NCI-H524 treated with DMSO at 0.1 percent for 48 hours (cell line): ENCODE results near the gene ZSWIM4.

Experiments used
- DNase-seq: peaks from one replicate; lab custom pipeline; 2025; lab: John Stamatoyannopoulos, UW

Gene ZSWIM4

GRCh38 chr19:13875824-13876223 is 80.6 kb downstream of the ZSWIM4 start:
- no peak for DNase-seq

- no peak for DNase-seq
Observed at GRCh38 chr19:13876834-13877233, 81.6 kb downstream of the ZSWIM4 start, which contains the start of gene NANOS3. TSS of gene NANOS3 (plus strand) at chr19:13877134. CDS start at chr19:13877249, 115 bp downstream.

- DNase-seq: no peak
Observed at GRCh38 chr19:13877303-13877702, 82.1 kb downstream of the ZSWIM4 start.

GRCh38 chr19:13880059-13881043 is 85.1 kb downstream of the ZSWIM4 start:
- DNase-seq: peak; percentile 73

- DNase-seq: no peak
Observed at GRCh38 chr19:13881251-13881691, 86.0 kb downstream of the ZSWIM4 start.
